SJCRH30 (cell line): ENCODE measurements around the gene GNGT1. TPM values are rescaled to one million over a fixed set of nuclear protein-coding genes. Genes with fewer than 3 reads are reported as not detected.
"Not testable (repeated sequence)": the region's sequence is repeated elsewhere in the genome, so short reads cannot be mapped to it uniquely, and the experiment has no call there.

Experiments used
- DNase-seq, 2 experiments: peaks; one replicate each; pipeline ENCODE4 v3.0.0-alpha.2; 2015 to 2020
- H3K27ac ChIP-seq: fragments of 250-450 bp; sonication (Bioruptor Pico); 2 replicates; pipeline ENCODE4 v1.5.1; 2020; ENCODE audit warnings: mild to moderate bottlenecking, moderate library complexity
- H3K27me3 ChIP-seq: fragments of 250-450 bp; sonication (Bioruptor Pico); 2 replicates; pipeline ENCODE4 v1.5.1; 2020; ENCODE audit warnings: mild to moderate bottlenecking, moderate library complexity
- H3K36me3 ChIP-seq: fragments of 250-450 bp; sonication (Bioruptor Pico); 2 replicates; pipeline ENCODE4 v1.5.1; 2020; ENCODE audit warnings: mild to moderate bottlenecking, moderate library complexity
- H3K4me1 ChIP-seq: fragments of 250-450 bp; sonication (Bioruptor Pico); 2 replicates; pipeline ENCODE4 v1.5.1; 2020; ENCODE audit warnings: mild to moderate bottlenecking, moderate library complexity
- H3K4me3 ChIP-seq: fragments of 250-450 bp; sonication (Bioruptor Pico); 2 replicates; pipeline ENCODE4 v1.5.1; 2020; ENCODE audit warnings: mild to moderate bottlenecking, moderate library complexity
- H3K9me3 ChIP-seq: fragments of 250-450 bp; sonication (Bioruptor Pico); replicated peaks from 2 replicates; pipeline ENCODE4 v1.5.1; 2020; ENCODE audit warnings: mild to moderate bottlenecking, moderate library complexity
- total RNA-seq: library from RNA; depleted of rRNA; stranded (reverse); fragments of >200 nt; shearing (Covaris generic); gene quantifications from 2 replicates; pipeline ENCODE4 v1.2.3, GENCODE V29; 2014

Gene GNGT1
- total RNA-seq, 1 experiment from 2014 or later = 0.65 TPM

GRCh38 chr7:93916315-93916714 lies 9.9 kb downstream of the GNGT1 start:
- not testable (repeated sequence) for H3K27ac ChIP-seq, H3K4me1 ChIP-seq, H3K27me3 ChIP-seq, H3K4me3 ChIP-seq, H3K36me3 ChIP-seq, DNase-seq, H3K9me3 ChIP-seq

GRCh38 chr7:93920496-93921182 lies 14.3 kb downstream of the GNGT1 start:
- peak overlapping the region; percentile 68 for H3K4me3 ChIP-seq
- DNase-seq = peak in 1 of 2 experiments; percentile 60
- H3K4me1 ChIP-seq = no peaks in the 10 kb centered on the region; the same call in 1 of the 2 replicates

GRCh38 chr7:93921186-93921585 lies 14.8 kb downstream of the GNGT1 start:
- Histone ChIP-seq H3K27ac (peak overlapping the region; percentile 72), H3K9me3 (0 out of 2 replicates have a peak, but pooled peaks cover 2% of the 10 kb centered on the region), H3K36me3 (no peaks in the 10 kb centered on the region; the same call in 1 of the 2 replicates), H3K4me1 (no peaks in the 10 kb centered on the region; the same call in 1 of the 2 replicates), H3K27me3 (no peaks in the 10 kb centered on the region), H3K4me3 (peak overlapping the region; percentile 68)
- peak; percentile 26 to 66 for DNase-seq

More at GRCh38 chr7:93920496-93921182, 14.3 kb downstream of the GNGT1 start:
- Histone ChIP-seq H3K27me3 (no peaks in the 10 kb centered on the region), H3K27ac (peak overlapping the region; percentile 72), H3K36me3 (no peaks in the 10 kb centered on the region), H3K9me3 (0 out of 2 replicates have a peak, but pooled peaks cover 2% of the 10 kb centered on the region)

GRCh38 chr7:93921607-93922566 lies 15.5 kb downstream of the GNGT1 start, which contains the start of gene GNG11:
Gene GNG11, plus strand, starts transcription at chr7:93921735. Its CDS starts 403 bp downstream, at chr7:93922138.
- H3K4me1 ChIP-seq = no peaks in the 10 kb centered on the region; the same call in 1 of the 2 replicates
- no peaks in the 10 kb centered on the region; the same call in 1 of the 2 replicates for H3K36me3 ChIP-seq
- DNase-seq = peak; percentile 89 to 92
- H3K4me3 ChIP-seq = peak within 1 kb of the TSS; percentile 68
- no peaks in the 10 kb centered on the region for H3K27me3 ChIP-seq
- H3K9me3 ChIP-seq = 0 out of 2 replicates have a peak, but pooled peaks cover 2% of the 10 kb centered on the region
- H3K27ac ChIP-seq = peak within 1 kb of the TSS; percentile 72

GRCh38 chr7:93923296-93923695 lies 16.9 kb downstream of the GNGT1 start:
- H3K4me3 ChIP-seq = peak overlapping the region; percentile 68
- no peaks in the 10 kb centered on the region for H3K27me3 ChIP-seq
- no peaks in the 10 kb centered on the region; the same call in 1 of the 2 replicates for H3K4me1 ChIP-seq
- H3K9me3 ChIP-seq = no peaks in the 10 kb centered on the region
- H3K36me3 ChIP-seq = no peaks in the 10 kb centered on the region; the same call in 1 of the 2 replicates
- H3K27ac ChIP-seq = no peak overlapping the region
- no peak for DNase-seq

GRCh38 chr7:93923942-93924341 lies 17.6 kb downstream of the GNGT1 start:
- no peak for DNase-seq
- Histone ChIP-seq H3K4me1 (no peaks in the 10 kb centered on the region; the same call in 1 of the 2 replicates), H3K36me3 (no peaks in the 10 kb centered on the region; the same call in 1 of the 2 replicates), H3K4me3 (no peak overlapping the region), H3K27me3 (no peaks in the 10 kb centered on the region), H3K9me3 (no peaks in the 10 kb centered on the region), H3K27ac (no peak overlapping the region)

GRCh38 chr7:93926800-93927199 lies 20.4 kb downstream of the GNGT1 start:
- Histone ChIP-seq H3K9me3 (no peaks in the 10 kb centered on the region), H3K27me3 (no peaks in the 10 kb centered on the region), H3K27ac (no peak overlapping the region), H3K36me3 (no peaks in the 10 kb centered on the region; the same call in 1 of the 2 replicates), H3K4me3 (no peak overlapping the region), H3K4me1 (no peaks in the 10 kb centered on the region)
- DNase-seq = no peak

GRCh38 chr7:93927585-93927984 lies 21.2 kb downstream of the GNGT1 start:
- Histone ChIP-seq H3K4me1 (no peaks in the 10 kb centered on the region), H3K27me3 (no peaks in the 10 kb centered on the region), H3K27ac (no peak overlapping the region), H3K9me3 (no peaks in the 10 kb centered on the region), H3K36me3 (no peaks in the 10 kb centered on the region; the same call in 1 of the 2 replicates), H3K4me3 (no peak overlapping the region)
- DNase-seq = no peak

GRCh38 chr7:93931655-93932054 lies 25.3 kb downstream of the GNGT1 start:
- no peak overlapping the region for H3K27ac ChIP-seq
- no peaks in the 10 kb centered on the region for H3K27me3 ChIP-seq
- H3K4me1 ChIP-seq = no peaks in the 10 kb centered on the region
- no peak overlapping the region for H3K4me3 ChIP-seq
- no peak for DNase-seq
- H3K9me3 ChIP-seq = no peaks in the 10 kb centered on the region
- no peaks in the 10 kb centered on the region for H3K36me3 ChIP-seq

GRCh38 chr7:93933156-93933555 lies 26.8 kb downstream of the GNGT1 start:
- H3K27me3 ChIP-seq = no peaks in the 10 kb centered on the region
- H3K27ac ChIP-seq = no peak overlapping the region
- no peak overlapping the region for H3K4me3 ChIP-seq
- no peaks in the 10 kb centered on the region for H3K36me3 ChIP-seq
- no peaks in the 10 kb centered on the region for H3K4me1 ChIP-seq
- no peak for DNase-seq
- H3K9me3 ChIP-seq = no peaks in the 10 kb centered on the region

- Histone ChIP-seq H3K27me3 (no peaks in the 10 kb centered on the region), H3K9me3 (no peaks in the 10 kb centered on the region), H3K36me3 (no peaks in the 10 kb centered on the region), H3K4me3 (no peak overlapping the region), H3K4me1 (no peaks in the 10 kb centered on the region), H3K27ac (no peak overlapping the region)
- DNase-seq = no peak
Measured at GRCh38 chr7:93935102-93935501, 28.7 kb downstream of the GNGT1 start.

GRCh38 chr7:93937818-93938217 lies 31.5 kb downstream of the GNGT1 start:
- Histone ChIP-seq H3K4me3 (no peak overlapping the region), H3K27me3 (no peaks in the 10 kb centered on the region), H3K4me1 (no peaks in the 10 kb centered on the region), H3K36me3 (no peaks in the 10 kb centered on the region), H3K27ac (no peak overlapping the region), H3K9me3 (no peaks in the 10 kb centered on the region)
- no peak for DNase-seq

- no peak for DNase-seq
- Histone ChIP-seq H3K4me1 (no peaks in the 10 kb centered on the region), H3K9me3 (no peaks in the 10 kb centered on the region), H3K27me3 (no peaks in the 10 kb centered on the region), H3K36me3 (no peaks in the 10 kb centered on the region), H3K27ac (no peak overlapping the region), H3K4me3 (no peak overlapping the region)
Measured at GRCh38 chr7:93938293-93938692, 31.9 kb downstream of the GNGT1 start.

GRCh38 chr7:93941945-93942344 lies 35.6 kb downstream of the GNGT1 start:
- no peak for DNase-seq
- no peaks in the 10 kb centered on the region for H3K9me3 ChIP-seq
- H3K4me1 ChIP-seq = no peaks in the 10 kb centered on the region
- H3K4me3 ChIP-seq = no peak overlapping the region
- no peaks in the 10 kb centered on the region for H3K27me3 ChIP-seq
- H3K27ac ChIP-seq = no peak overlapping the region
- no peaks in the 10 kb centered on the region for H3K36me3 ChIP-seq
